Measurements from ENCODE around the gene DDX25.
"Not testable (repeated sequence)": the region's sequence is repeated elsewhere in the genome, so short reads cannot be mapped to it uniquely, and the experiment has no call there.

DDX25 gene

DNA sequence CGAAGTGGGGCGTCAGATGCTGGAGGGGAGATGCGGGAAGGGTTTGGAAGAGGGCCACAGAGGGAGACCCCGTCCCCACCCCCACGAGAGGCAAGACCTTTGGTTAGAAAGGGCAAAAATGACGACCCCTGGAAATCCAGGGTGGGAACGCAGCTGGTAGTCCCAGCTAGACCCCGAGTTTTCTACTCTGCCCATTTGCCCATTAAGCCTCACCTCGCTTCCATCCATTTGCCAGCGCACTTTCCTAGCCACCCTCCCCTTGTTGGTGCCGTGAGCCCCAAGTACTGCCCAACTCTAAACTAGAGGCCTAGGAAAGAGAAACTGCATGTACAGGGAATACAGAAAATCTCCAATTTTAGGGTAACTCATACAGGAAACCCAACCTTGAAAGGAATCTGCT, 370 bp downstream of the DDX25 start:
- no peak for DNase-seq (ENCODE audit: low read depth, low spot score)

DNA sequence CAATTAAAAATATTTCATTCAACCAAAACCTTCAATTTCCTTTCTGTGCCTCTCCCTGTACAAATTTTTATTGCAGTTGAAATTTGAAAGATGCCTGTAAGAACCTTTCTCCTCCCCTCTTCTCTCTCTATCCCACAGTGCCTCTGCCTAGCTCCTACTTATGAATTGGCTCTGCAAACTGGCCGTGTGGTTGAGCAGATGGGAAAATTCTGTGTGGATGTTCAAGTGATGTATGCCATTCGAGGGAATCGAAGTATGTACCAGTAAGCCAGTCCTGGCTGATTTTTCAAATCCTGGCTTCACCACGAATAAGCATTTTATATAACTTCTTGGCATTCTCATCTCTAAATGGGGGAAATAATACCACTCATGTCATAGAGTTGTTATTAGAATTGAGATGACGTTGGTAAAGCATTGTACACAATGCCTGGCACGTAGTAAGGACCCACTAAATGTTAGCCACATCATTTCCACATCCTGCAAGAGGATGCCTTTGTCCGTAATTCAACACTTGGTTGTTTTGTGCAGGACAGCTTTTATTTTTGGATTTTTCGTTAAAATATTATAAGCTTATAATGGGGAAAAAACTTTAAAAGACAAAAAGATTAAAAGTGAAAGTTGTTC, 6.0 kb downstream of the DDX25 start:
- no peak for DNase-seq (ENCODE audit: low read depth, low spot score)

DNA sequence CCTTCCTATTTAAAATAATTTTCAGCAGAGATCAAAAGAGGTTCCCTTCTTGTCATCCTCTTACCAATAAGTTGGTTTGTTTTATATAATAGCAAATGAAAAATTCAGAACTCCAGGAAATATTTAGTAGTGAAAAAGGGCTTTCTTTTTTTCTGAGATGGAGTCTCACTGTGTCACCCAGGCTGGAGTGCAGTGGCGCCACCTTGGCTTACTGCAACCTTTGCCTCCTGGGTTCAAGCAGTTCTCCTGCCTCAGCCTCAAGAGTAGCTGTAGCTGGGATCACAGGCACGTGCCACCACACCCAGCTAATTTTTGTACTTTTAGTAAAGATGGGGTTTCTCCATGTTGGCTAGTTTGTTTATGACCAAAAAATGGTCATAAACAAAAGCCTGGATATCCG, 10.3 kb downstream of the DDX25 start:
- not testable (repeated sequence) for DNase-seq (ENCODE audit: low read depth, low spot score)

DNA sequence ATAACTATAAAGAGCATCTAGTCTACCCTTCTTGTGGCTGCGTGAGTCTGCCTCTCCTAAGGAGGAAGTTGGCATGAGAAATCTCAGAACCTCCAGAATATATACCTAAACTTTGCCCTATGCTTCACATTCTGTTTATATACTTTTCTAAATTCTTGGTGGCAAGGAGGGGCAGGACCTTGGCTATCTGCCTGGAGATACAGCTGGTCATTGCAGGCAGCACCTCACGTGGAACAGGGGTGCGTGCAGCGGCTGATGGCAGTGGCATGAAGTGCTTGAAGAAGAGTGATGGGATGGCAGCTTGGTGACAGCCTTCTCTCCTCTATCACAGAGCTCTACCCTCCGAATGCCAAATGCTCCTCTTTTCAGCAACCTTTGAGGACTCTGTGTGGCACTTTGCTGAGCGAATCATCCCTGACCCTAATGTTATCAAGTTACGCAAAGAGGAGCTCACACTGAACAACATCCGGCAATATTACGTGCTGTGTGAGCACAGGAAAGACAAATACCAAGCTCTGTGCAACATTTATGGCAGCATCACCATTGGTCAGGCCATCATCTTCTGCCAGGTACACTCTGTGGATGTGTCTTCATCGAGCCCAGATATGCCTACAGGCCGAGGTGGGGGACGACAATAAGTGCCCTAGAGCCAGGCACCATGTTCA, 12.5 kb downstream of the DDX25 start:
- DNase-seq (ENCODE audit: low read depth, low spot score), result no peak

DNA sequence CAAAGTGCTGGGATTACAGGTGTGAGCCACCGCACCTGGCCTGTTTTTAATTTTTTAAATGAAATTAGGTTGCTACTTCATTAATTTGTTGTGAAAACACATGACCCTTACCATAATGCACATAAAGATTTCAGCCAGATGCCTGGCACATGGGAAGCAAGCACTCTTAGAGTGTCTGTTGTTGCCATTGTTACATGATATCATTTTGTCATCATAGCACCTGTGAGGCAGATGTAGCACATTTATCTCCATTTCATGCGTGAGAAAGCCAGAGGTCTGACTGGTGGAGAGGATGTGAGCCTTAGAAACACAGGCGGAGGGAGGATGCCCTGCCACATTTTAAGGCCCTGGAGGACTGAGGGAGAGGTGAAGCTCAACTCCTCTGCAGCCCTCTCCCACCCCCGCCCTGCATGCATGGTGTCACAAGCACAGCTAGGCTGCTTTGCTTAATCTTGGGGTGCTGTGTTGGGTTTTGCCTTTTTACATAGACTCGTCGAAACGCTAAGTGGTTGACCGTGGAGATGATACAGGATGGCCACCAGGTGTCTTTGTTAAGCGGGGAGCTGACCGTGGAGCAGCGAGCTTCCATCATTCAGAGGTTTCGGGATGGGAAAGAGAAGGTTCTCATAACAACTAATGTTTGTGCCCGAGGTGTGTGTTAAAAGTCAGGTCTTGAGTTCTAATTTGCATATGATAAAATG, 14.0 kb downstream of the DDX25 start:
- no peak for DNase-seq (ENCODE audit: low read depth, low spot score)

DNA sequence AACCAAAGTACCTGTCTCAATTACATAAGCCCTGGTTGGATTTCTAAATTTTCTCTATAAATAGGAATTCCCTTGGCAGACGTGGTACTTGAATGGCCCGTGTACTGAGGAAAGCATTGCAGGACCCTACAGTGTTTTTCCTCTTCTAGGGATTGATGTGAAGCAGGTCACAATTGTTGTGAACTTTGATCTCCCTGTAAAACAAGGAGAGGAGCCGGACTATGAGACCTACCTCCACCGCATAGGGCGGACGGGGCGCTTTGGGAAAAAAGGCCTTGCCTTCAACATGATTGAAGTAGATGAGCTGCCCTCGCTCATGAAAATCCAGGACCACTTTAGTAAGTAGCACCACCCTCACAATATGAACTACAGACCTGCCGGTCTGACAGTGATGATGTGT, 16.7 kb downstream of the DDX25 start:
- DNase-seq (ENCODE audit: low read depth, low spot score), result no peak

DNA sequence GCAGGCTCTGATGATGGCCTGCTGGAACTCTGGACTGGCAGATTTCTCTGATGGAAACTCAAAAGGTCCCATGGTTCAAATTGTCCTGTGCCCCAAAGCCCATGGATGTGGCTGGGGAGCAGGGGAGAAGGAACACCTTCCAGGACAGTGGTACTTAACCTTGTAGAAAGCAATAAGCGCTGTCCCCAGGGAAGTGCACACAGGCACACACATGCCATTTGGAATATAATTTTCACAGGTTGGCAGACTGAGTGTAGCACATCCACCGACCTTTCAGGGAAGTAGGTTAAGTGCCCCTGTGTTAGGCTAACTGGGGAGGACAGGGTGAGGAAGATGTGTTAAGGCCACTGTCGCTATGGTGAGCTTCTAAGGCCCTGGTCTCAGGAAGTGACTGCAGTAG, 17.8 kb downstream of the DDX25 start:
- no peak for DNase-seq (ENCODE audit: low read depth, low spot score)

DNA sequence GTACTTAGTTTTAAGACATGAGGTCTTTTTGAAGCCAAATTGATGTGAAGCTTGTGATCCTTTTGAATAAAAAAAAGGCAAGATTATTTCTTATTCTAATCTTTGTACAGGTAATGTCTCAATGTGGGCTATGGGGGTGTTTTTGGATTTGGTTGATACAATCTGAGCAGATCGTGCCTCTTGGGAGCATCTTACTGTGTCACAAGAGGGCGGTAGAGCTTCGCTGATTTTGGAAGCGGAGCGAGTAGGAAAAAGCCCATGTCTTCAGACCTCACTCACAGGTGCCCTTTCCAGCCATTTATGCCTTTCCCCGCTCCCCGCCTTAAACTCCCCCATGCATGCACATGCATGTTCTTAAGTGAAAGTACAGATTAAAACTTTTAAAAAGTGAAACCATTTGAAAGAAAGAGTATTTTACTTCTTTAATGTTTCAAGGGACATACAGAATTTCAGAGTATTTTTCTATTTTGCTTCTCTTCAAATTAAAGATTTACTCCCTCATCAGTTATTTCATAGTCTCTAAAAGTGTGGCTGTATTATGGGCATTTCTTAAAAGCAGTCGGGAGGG, 18.8 kb downstream of the DDX25 start:
- DNase-seq (ENCODE audit: low read depth, low spot score), result peak; percentile 85

DNA sequence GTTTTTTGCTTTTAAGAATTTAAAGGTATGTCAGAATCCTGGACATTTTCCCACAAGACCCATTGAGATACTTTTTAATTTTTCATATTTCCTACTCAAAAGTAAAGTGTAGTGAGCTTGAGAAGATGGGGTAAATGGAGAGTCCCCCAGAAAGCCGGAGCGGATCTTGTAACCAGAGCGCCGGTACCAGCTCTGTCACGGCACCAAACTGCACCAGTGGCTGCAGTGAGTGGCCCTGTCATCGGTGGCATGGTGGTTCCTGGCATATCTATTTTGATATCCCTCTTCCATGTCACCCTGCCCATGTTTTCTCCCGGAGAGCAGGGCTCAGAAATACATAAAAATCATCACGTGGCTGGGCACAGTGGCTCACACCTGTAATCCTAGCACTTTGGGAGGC, 19.3 kb downstream of the DDX25 start:
- no peak for DNase-seq (ENCODE audit: low read depth, low spot score)

DNA sequence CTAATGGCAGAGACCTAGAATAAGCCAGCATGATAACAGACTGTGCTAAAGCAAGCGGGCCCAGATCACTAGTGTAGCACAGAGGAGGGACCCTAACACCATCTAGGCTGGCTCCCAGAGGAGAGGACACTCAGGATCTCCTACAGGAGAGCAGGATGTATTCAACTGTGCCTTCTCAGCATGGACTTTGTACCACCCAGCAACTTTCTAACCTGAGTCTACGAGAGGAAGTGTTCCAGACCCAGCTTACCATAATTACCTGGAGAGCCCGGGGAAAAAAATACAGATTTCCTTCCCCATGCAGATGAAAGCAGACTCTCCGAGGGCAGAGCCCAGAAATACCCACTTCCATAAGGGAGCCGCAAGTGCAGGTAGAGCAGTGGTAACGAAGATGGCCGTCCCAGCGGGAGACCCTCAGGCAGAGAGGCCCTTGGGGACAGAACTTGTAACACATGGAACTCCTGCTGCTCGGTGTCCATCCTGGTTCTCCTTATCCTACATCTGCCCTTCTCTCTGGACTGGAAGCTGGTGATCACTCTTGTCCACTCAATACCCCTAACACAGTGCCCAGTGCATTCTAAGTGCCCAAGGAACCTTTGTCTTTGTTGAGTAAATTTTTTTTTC, 20.2 kb downstream of the DDX25 start:
- DNase-seq (ENCODE audit: low read depth, low spot score), result no peak

DNA sequence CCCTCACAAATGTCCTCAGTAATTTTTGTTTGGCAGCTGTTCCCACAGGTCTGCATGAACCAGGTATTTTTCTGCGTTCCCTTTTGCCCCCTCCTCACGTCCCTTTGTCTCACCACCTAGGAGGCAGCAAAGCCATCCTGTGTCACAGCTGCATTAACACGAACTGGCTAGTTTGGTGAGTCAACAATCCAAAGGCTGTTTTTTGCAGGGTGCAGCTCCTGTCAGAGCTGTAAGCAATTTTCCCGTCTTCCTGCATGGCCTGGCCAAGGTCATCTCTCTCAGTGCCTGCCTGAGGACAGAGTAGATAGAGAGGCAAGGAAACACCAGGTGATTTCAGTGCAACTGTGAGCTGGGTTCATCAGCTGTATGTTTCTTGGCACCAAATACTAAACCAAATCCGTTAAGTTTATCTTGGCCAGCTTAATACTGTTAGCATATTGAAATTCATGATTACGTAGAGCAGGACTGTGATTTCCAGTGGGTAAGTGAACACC, 21.0 kb downstream of the DDX25 start:
- peak; percentile 38 for DNase-seq (ENCODE audit: low read depth, low spot score)

DNA sequence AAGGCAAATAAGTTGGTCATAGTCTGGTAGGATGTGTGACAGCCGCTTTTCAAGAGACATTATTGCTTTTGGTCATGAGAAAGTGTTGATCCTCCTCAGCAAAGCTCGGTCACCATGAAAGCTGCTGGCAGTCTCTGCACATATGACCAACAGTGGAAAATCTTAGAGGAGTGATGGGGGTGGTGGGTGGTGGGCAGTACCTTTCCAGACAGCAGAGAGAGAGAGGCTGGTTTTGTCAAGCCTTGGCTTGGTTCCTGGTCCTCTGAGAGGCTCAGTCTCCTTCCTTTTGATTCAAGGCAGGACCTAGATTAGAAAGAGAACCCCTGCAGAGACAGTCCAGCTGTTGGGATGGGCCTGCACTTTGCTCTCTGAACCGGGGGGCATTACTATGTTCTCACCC, 21.5 kb downstream of the DDX25 start:
- DNase-seq (ENCODE audit: low read depth, low spot score), result no peak

DNA sequence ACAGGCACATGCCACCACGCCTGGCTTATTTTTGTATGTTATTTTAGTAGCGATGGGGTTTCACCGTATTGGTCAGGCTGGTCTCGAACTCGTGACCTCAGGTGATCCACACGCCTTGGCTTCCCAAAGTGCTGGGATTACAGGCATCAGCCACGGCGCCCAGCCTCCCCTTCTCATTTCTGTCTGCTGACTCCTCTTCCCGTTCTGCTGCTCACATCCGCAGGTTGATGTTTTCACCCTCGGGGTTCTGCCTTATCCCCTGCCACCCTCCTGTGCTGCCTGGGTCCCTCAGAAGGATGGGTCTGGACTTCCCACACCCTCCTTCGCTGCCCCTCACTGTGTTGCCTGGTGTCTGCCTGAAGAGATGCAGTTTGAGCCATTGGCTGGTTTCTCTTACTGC, 22.4 kb downstream of the DDX25 start:
- no peak for DNase-seq (ENCODE audit: low read depth, low spot score)

DNA sequence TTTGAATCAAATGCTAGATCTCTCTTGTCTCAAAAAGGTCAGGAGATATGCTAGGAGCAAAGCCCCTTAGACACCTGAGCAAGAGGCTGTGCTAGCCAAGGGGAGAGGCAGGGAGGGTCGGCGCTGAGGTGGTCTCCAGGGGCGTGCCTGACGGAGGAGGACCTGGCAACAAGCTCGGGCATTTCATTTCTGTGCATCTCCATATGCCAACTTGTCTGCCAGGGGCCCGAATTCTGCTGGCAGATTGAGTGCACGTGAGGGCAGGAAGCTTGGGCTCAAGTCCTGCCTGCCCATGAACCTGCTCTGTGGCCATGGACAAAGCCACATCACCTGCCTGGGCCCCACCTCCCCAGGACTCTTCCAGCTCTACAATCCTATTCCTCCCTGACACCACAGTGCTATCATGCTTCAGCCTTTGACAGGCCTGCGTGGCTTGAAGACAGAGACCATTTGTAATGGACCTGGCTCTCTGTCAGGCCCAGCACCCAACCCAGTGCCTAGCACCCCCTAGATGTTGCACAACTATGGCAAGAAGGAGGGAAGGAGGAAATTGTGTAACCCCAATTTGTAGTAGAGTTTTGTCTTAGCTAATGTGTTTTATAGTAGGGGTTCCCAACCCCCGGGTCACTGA, 25.3 kb downstream of the DDX25 start:
- no peak for DNase-seq (ENCODE audit: low read depth, low spot score)

DNA sequence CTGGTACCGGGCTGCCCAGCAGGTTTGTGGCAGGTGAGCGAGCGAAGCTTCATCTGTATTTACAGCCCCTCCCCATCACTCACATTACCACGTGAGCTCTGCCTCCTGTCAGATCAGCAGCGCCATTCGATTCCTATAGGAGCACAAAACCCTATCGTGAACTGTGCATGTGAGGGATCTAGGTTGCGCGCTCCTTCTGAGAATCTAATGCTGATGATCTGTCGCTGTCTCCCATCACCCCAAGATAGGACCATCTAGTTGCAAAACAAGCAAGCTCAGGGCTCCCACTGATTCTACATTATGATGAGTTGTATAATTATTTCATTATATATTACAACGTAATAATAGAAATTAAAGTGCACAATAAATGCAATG, 25.8 kb downstream of the DDX25 start:
- DNase-seq (ENCODE audit: low read depth, low spot score), result no peak

DNA sequence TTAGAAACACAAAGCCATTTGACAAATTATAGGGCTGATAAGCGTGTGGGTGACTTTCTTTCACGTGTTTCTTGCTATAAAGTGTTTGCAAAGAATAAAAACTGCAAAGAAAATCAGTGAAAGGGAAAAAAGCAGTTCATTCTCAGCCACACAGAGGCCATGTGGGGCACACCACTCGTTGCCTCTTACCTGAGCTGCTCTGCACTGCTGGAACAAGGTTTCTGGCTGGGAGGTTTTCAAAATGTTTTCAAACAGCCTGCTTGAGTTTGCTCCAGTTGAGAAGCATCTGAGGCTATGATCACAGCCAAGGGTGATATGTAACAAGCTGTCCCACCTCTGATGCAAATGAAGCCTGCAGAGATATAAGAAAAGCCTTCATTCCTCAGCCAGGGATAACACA, 26.8 kb downstream of the DDX25 start:
- DNase-seq (ENCODE audit: low read depth, low spot score), result no peak

DNA sequence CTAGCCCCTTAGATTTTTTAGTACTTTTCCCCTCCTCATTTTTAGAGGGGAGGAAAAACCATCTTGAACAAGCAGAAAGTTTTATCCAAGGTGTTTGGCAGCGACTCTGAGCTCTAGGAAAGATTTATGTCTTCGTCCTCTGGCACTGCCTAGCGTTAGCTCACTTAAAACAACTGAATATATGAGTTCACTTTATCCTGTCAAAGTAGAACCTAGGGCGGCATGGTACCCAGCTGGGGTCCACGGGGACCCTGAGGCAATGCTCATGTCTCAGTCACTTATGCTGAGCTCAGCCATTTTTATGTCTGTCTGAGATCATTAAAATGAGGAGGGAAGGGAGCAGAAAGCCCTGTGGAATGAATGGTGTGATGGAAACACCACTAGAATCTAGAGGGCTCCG, 27.4 kb downstream of the DDX25 start:
- no peak for DNase-seq (ENCODE audit: low read depth, low spot score)

DNA sequence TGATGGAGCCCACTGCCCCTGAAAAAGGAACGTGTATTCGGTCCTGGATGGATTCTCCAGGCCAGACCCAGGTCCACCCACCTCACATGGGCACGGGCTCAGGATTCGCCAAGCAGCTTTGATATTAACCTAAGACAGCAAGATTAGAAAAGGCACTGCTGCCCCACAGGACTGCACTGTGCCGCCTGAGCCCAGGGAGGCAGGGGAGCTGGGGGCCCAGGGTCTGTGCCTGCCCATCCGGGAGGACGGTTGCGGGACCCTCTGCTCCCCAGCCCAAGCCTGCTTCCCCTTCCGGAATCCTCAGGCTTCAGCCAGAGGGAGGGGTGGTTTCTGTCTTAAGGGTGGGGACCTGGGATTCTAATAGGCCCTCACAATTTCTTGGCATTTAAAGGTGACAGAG, 28.0 kb downstream of the DDX25 start:
- DNase-seq (ENCODE audit: low read depth, low spot score), result no peak

DNA sequence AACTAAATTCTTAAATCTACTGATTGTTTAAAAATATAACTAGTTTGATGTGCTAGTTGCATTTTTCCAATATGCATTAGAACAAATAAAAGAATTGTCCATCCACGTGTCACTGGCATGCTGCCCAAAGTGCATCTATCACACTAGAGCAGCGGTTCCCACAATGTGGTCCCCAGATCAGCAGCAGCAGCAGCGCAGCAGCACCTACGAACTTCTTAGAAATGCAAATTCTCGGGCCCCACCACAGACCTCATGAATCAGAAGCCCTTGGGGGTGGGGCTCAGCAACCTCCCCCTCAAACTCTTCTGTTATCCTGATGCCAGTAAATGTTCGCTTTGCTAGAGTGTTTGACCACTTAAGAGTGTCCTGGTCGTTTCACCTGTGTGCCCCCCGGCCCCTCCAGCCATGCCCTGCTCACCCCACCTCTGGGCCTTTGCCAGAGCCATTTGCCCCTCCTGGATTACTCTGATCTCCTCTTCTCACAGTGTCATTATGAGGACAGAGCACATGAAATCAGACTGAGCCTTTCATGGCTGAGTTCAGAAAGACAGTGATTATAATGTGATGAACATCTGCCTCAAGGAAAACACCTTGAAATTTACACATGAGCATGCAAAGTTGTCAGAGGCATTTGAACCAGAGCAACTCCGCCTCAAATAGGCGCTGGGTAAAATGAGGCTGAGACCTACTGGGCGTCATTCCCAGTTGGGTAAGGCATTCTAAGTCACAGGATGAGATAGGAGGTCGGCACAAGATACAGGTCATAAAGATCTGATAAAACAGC, 28.9 kb downstream of the DDX25 start:
- DNase-seq (ENCODE audit: low read depth, low spot score), result no peak

DNA sequence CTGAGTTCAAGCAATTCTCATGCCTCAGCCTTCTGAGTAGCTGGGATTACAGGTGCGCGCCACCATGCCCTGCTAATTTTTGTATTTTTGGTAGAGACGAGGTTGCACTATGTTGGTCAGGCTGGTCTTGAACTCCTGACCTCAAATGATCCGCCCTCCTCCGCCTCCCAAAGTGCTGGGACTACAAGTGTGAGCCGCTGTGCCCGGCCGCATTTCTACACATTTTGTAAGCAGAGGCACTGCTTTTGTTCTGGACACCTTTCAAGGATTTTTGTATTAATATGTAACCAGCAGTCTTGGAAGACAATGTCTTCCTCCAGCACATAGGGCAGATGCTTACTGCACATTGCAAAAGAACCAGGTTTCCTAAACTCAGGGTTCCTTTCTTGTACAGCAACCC, 30.2 kb downstream of the DDX25 start:
- no peak for DNase-seq (ENCODE audit: low read depth, low spot score)

DNA sequence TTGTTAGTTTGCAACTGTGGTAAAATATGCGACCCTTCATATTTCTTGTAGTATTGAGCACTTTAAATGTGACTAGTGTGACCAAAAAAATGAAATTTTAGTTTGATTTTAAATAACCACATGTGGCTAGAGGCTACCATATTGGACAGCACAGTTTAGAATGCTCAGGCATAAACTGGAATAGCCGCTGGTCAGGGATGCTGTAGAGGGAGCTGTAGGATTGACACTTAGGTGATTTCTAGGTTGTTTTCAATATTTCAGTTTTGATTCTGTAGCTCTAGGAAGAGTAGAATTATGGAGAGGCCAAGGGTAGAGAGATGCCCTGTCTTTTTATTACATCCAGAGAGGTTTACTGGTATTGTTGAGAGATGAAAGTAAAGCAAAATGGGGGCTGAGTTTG, 30.7 kb downstream of the DDX25 start:
- DNase-seq (ENCODE audit: low read depth, low spot score), result no peak
